Measurements from ENCODE around the gene ZSCAN2. TPM values are rescaled to one million over a fixed set of nuclear protein-coding genes. Genes with fewer than 3 reads are reported as not detected.

ZSCAN2 gene
- total RNA-seq, 1 experiment from 2014 or later: 18.0 TPM

GRCh38 chr15:84643838-84644237 lies 43.0 kb downstream of the ZSCAN2 start:
- Mint-ChIP-seq H3K27me3 (ENCODE audit: unreplicated experiment) (no peaks in the 10 kb centered on the region), H3K4me3 (ENCODE audit: low read depth, unreplicated experiment) (no peak overlapping the region), H3K27ac (ENCODE audit: unreplicated experiment) (no peak overlapping the region), H3K4me1 (ENCODE audit: low read depth, unreplicated experiment) (no peaks in the 10 kb centered on the region), H3K9me3 (ENCODE audit: low read depth, unreplicated experiment) (no peaks in the 10 kb centered on the region), H3K36me3 (ENCODE audit: insufficient read depth, unreplicated experiment) (peaks cover 78% of the 10 kb centered on the region)
- no peak for DNase-seq
- intact Hi-C loops (cut with micrococcal nuclease; ENCODE audit: unreplicated experiment): no loop called here
- TF ChIP-seq, protein P1, sequence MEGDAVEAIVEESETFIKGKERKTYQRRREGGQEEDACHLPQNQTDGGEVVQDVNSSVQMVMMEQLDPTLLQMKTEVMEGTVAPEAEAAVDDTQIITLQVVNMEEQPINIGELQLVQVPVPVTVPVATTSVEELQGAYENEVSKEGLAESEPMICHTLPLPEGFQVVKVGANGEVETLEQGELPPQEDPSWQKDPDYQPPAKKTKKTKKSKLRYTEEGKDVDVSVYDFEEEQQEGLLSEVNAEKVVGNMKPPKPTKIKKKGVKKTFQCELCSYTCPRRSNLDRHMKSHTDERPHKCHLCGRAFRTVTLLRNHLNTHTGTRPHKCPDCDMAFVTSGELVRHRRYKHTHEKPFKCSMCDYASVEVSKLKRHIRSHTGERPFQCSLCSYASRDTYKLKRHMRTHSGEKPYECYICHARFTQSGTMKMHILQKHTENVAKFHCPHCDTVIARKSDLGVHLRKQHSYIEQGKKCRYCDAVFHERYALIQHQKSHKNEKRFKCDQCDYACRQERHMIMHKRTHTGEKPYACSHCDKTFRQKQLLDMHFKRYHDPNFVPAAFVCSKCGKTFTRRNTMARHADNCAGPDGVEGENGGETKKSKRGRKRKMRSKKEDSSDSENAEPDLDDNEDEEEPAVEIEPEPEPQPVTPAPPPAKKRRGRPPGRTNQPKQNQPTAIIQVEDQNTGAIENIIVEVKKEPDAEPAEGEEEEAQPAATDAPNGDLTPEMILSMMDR (IDR thresholded peaks at IDR 0.05; ENCODE audit: unreplicated experiment): no peak
- CTCF ChIA-PET: interaction anchor here (0.6 to 0.7 kb wide), 2 partner anchors 10 to 32 kb away, joined by 3 to 4 read pairs; no protein-coding TSS in a partner anchor
- BruUV-seq (replicated peaks): no TSS peak

- TF ChIP-seq, protein P1 (IDR thresholded peaks at IDR 0.05; ENCODE audit: unreplicated experiment): no peak
- intact Hi-C loops (cut with micrococcal nuclease; ENCODE audit: unreplicated experiment): no loop called here
- no peak overlapping the region for H3K4me3 Mint-ChIP-seq (ENCODE audit: low read depth, unreplicated experiment)
- DNase-seq: no peak
- no TSS peak for BruUV-seq (replicated peaks)
- H3K27me3 Mint-ChIP-seq (ENCODE audit: unreplicated experiment): no peaks in the 10 kb centered on the region
- H3K27ac Mint-ChIP-seq (ENCODE audit: unreplicated experiment): no peak overlapping the region
- H3K36me3 Mint-ChIP-seq (ENCODE audit: insufficient read depth, unreplicated experiment): peaks cover 80% of the 10 kb centered on the region
- H3K9me3 Mint-ChIP-seq (ENCODE audit: low read depth, unreplicated experiment): no peaks in the 10 kb centered on the region
- no peaks in the 10 kb centered on the region for H3K4me1 Mint-ChIP-seq (ENCODE audit: low read depth, unreplicated experiment)
- CTCF ChIA-PET: no interaction called here
Observed at GRCh38 chr15:84645496-84645895, 44.7 kb downstream of the ZSCAN2 start.

GRCh38 chr15:84645997-84646396 lies 45.2 kb downstream of the ZSCAN2 start:
- H3K4me1 Mint-ChIP-seq (ENCODE audit: low read depth, unreplicated experiment): no peaks in the 10 kb centered on the region
- H3K4me3 Mint-ChIP-seq (ENCODE audit: low read depth, unreplicated experiment): no peak overlapping the region
- intact Hi-C loops (cut with micrococcal nuclease; ENCODE audit: unreplicated experiment): no loop called here
- no peak for DNase-seq
- BruUV-seq (replicated peaks): no TSS peak
- H3K36me3 Mint-ChIP-seq (ENCODE audit: insufficient read depth, unreplicated experiment): peaks cover 79% of the 10 kb centered on the region
- TF ChIP-seq, protein P1 (IDR thresholded peaks at IDR 0.05; ENCODE audit: unreplicated experiment): no peak
- CTCF ChIA-PET: no interaction called here
- no peaks in the 10 kb centered on the region for H3K27me3 Mint-ChIP-seq (ENCODE audit: unreplicated experiment)
- H3K9me3 Mint-ChIP-seq (ENCODE audit: low read depth, unreplicated experiment): no peaks in the 10 kb centered on the region
- no peak overlapping the region for H3K27ac Mint-ChIP-seq (ENCODE audit: unreplicated experiment)

DNA sequence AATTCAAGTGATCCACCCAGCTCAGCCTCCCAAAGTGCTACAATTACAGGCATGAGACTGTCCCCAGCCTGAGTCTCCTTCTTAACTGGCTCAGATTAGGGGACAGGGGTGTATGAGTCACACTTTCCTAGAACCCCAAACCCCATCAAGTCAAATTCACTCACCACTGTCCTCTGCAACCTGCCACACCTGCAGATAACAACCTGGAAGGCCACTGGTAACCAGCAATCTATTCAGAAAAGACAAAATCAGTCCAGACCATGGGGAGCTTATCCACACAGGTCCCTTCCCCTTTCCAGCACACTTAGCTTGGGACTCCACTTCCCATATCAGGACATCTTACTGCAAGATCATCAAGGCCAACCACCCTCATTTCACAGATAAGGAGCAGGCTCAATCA lies 46.9 kb downstream of the ZSCAN2 start:
- BruUV-seq (replicated peaks): no TSS peak
- TF ChIP-seq, protein P1 (IDR thresholded peaks at IDR 0.05; ENCODE audit: unreplicated experiment): no peak
- peaks cover 16% of the 10 kb centered on the region for H3K4me1 Mint-ChIP-seq (ENCODE audit: low read depth, unreplicated experiment)
- CTCF ChIA-PET: no interaction called here
- intact Hi-C loops (cut with micrococcal nuclease; ENCODE audit: unreplicated experiment): no loop called here
- H3K4me3 Mint-ChIP-seq (ENCODE audit: low read depth, unreplicated experiment): no peak overlapping the region
- H3K9me3 Mint-ChIP-seq (ENCODE audit: low read depth, unreplicated experiment): no peaks in the 10 kb centered on the region
- H3K27me3 Mint-ChIP-seq (ENCODE audit: unreplicated experiment): no peaks in the 10 kb centered on the region
- H3K36me3 Mint-ChIP-seq (ENCODE audit: insufficient read depth, unreplicated experiment): peaks cover 89% of the 10 kb centered on the region
- H3K27ac Mint-ChIP-seq (ENCODE audit: unreplicated experiment): no peak overlapping the region
- DNase-seq: no peak

Measured in Calu3 (cell line).